Measurements from ENCODE around the gene RGS1.

RGS1 gene

GRCh38 chr1:192554904-192555303, 20.7 kb upstream of the RGS1 start:
- DNase-seq (ENCODE audit: low spot score), result no peak
- in situ Hi-C loops (cut with MboI; ENCODE audit: low pct_unique_long_range_greater_than_20kb, low sequenced_read_pairs, unreplicated experiment), result no loop called here
- TF ChIP-seq CTCF (IDR thresholded peaks at IDR 0.05; ENCODE audit: extremely low read depth, insufficient read depth, missing control alignments), result no peak

GRCh38 chr1:192555399-192555798, 20.2 kb upstream of the RGS1 start:
- in situ Hi-C loops (cut with MboI; ENCODE audit: low pct_unique_long_range_greater_than_20kb, low sequenced_read_pairs, unreplicated experiment), result no loop called here
- no peak for DNase-seq (ENCODE audit: low spot score)
- TF ChIP-seq CTCF (IDR thresholded peaks at IDR 0.05; ENCODE audit: extremely low read depth, insufficient read depth, missing control alignments), result no peak

GRCh38 chr1:192557841-192558595, 17.6 kb upstream of the RGS1 start:
- no peak for TF ChIP-seq CTCF (IDR thresholded peaks at IDR 0.05; ENCODE audit: extremely low read depth, insufficient read depth, missing control alignments)
- in situ Hi-C loops (cut with MboI; ENCODE audit: low pct_unique_long_range_greater_than_20kb, low sequenced_read_pairs, unreplicated experiment), result no loop called here
- DNase-seq (ENCODE audit: low spot score), result no peak

GRCh38 chr1:192559115-192560006, 16.2 kb upstream of the RGS1 start:
- in situ Hi-C loops (cut with MboI; ENCODE audit: low pct_unique_long_range_greater_than_20kb, low sequenced_read_pairs, unreplicated experiment), result no loop called here
- no peak for DNase-seq (ENCODE audit: low spot score)
- TF ChIP-seq CTCF (IDR thresholded peaks at IDR 0.05; ENCODE audit: extremely low read depth, insufficient read depth, missing control alignments), result no peak

GRCh38 chr1:192561301-192561700, 14.3 kb upstream of the RGS1 start:
- TF ChIP-seq CTCF (IDR thresholded peaks at IDR 0.05; ENCODE audit: extremely low read depth, insufficient read depth, missing control alignments), result no peak
- DNase-seq (ENCODE audit: low spot score), result no peak
- in situ Hi-C loops (cut with MboI; ENCODE audit: low pct_unique_long_range_greater_than_20kb, low sequenced_read_pairs, unreplicated experiment), result no loop called here

GRCh38 chr1:192563129-192563528, 12.4 kb upstream of the RGS1 start:
- TF ChIP-seq CTCF (IDR thresholded peaks at IDR 0.05; ENCODE audit: extremely low read depth, insufficient read depth, missing control alignments), result no peak
- in situ Hi-C loops (cut with MboI; ENCODE audit: low pct_unique_long_range_greater_than_20kb, low sequenced_read_pairs, unreplicated experiment), result no loop called here
- no peak for DNase-seq (ENCODE audit: low spot score)

Data from GM13977 (cell line).